Skin epidermis (tissue), 12 donors: Measurements from ENCODE around the gene XPNPEP1.

Experiments
- H3K27ac ChIP-seq, 21 experiments: fragments of 200-600 bp; sonication (generic) in 11 of 21; one replicate each; pipeline ENCODE4 v1.5.0; 2020; ENCODE audit warnings: mild to moderate bottlenecking in 3 of 21, inconsistent platforms in 2 of 21, moderate library complexity in 2 of 21
- H3K4me3 ChIP-seq, 7 experiments: fragments of 200-600 bp; sonication (generic) in 2 of 7; one replicate each; pipeline ENCODE4 v1.5.0; 2020; ENCODE audit warnings: inconsistent platforms in 2 of 7, mild to moderate bottlenecking in 2 of 7, moderate library complexity in 1 of 7

The XPNPEP1 gene

DNA sequence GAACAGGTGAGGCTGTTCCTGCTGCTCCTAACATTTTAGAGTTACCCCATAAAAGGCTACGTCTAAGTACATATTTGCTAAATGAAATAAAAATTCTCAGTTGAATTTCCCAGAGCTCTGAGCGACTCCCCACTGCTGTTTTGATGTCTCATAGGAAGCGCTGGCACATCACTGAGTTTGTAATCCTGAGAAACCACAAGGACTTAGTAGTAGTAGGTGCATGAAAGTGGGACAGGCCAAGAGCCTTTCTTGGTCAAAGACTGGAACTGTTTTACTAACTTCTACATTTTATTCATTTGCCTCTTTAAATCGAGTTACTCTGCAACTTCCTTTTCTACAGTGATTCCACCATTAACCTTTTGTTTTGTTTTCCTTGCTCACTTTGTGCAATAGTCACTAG lies 85.9 kb downstream of the XPNPEP1 start:
- Histone ChIP-seq H3K4me3 (no peak overlapping the region), H3K27ac (no peak overlapping the region)

DNA sequence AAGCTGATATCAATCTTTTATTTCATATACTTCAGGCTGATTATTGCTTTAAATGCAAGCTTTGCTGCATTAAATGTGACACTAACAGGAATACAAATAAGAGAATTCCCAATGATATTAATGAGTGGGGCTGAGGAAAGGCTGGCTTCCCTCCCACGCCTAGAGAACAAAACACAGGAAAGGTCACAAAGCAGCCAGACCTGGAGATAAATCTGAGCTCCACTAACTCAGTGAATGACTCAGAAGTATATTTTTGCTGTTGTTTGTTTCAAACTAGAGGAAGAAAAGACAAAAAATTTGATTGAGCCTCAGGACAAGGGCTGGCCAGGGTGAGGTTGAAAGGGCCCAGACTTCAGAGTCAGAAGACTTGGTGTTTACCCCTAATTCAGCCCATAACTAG lies 88.1 kb downstream of the XPNPEP1 start:
- H3K27ac ChIP-seq = peak overlapping the region in 2 of 21 experiments; percentile 51 to 65
- no peak overlapping the region for H3K4me3 ChIP-seq

DNA sequence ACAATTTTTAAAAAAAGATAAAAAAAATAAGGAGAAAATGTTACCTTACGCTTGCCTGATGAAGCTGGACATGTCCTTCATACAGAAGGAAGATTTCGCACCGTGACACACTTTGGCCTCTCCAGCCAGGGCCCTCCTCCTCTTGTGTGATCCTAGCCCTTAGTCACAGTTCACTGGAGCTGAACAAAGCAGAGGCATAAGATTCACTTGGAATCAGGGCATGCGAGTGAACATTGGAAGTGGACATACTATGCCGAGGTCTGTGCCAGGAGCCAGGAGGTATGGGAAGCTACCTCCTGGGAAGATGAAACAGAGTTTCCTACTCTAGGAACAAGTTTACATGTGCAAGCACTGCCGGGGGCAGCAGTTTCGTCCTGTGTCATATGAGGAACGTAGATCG lies 91.5 kb downstream of the XPNPEP1 start:
- Histone ChIP-seq H3K4me3 (no peak overlapping the region), H3K27ac (no peak overlapping the region)

DNA sequence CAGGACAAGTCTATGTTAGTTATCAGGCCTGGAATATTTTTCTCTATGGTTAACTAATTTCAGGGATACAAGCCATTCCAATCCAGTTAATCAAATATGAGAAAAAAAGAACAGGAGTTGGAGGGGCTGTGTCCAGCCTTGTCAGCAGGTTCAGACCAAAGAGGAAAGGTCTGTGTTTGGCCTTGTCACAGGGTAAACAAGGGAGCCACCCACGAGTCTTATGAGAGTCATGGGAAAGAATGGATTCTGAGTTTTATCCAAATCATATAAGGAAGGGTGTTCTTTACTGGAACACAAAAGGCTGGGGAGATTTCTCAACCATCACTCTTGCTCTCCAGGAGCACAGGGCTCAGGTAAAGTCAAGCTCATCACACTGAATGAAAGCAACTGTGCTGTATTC lies 99.1 kb downstream of the XPNPEP1 start:
- Histone ChIP-seq H3K4me3 (no peak overlapping the region), H3K27ac (no peak overlapping the region)

DNA sequence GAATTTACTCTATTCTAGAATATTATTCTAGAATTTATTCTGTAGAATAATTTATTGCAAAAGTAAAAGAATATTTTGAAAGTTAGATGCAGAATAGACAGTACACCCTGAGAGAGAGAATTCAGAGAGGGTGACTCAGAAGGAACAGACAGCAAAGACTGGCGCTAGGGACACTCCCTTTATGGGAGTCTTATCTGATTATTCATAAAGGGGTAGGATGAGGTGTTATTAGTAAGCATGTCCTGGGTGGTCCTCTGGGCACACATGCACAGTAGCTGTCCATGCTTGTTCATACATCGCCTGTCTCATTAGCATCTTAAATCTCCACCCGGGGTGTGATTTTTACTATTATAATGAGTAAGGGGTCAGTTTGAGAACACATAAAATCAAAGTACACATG lies 100.1 kb downstream of the XPNPEP1 start:
- no peak overlapping the region for H3K27ac ChIP-seq
- H3K4me3 ChIP-seq = no peak overlapping the region

DNA sequence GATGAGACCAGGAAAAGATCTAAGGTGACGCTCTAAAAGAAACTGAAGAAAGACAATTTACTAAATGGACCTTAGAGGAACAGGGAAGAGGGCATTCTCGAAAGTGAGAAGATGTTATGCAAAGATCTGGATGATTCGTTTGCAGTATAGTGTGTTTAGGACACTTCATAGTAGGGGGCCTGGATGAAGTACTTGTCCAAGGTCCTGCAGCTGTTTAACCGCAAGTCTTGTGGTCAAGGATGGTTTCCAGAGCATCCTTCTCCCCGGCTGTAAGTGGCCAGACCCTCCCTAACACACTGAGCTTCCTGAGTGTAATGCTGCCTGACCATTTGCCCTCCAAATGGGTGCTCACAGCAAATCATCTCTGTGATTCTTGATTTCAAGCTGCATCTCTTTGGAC lies 101.6 kb downstream of the XPNPEP1 start:
- no peak overlapping the region for H3K27ac ChIP-seq

DNA sequence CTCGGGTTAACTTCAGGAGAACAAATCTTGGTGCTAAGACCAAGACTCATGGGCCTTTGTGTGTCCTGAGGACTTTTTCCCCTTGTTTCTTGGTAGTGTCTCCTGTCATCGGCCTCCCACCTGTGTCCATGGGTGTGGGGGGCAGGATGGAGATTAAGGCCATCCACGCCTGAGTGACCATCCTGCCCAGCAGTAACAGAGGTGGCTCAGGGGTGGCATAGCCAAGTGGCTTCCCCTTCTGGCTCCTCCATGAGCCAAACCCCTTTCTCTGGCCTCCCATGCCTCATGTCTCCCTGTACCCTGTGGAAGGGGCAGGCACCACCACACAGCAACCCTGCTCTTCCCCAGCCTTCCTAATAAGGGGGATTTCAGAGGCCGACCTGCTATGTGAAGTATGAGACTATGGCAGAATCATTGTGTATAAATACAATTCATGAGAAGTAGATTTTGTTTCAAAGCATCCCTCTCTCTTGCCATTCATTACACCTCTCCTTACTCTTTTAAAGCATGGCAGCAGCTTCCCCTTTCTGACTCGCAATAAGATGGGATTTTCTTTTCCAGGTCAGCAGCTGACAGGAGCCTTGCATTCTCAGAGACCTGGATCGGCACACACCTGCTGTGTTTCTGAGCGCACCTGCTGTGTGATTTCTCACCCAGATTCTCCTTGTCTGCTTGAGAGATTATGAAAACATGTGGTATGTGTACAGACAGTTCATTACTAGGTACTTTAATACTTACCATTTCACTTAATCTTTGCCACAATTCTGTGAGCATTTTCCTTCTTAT lies 102.5 kb downstream of the XPNPEP1 start:
- Histone ChIP-seq H3K27ac (no peak overlapping the region), H3K4me3 (no peak overlapping the region)

More for the DNA sequence above, 101.6 kb downstream of the XPNPEP1 start:
- H3K4me3 ChIP-seq = no peak overlapping the region

DNA sequence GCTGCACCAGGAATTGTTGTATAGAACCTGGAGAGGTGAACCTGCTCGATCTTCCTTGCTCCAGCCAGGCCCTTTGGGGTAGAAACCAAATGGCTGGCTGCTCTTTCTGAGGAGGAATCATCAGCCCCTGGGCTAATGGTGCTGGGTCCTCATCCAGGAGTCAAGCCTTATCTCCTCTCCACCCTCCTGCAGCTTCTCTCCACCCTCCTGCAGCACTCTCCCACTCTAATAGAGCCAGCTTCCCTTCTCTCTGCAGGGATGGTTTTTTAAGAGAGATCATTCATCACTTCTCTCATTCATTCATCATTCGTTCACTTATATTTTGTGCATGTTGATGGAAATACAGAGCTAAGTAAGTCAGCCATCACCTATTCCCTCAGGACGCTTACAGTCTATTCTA lies 103.5 kb downstream of the XPNPEP1 start:
- Histone ChIP-seq H3K4me3 (no peak overlapping the region), H3K27ac (no peak overlapping the region)
